Mesangial cell (primary cell): ENCODE measurements around the gene HMGB2. TPM values are rescaled to one million over a fixed set of nuclear protein-coding genes. Genes with fewer than 3 reads are reported as not detected.

Source experiments
- total RNA-seq: library from RNA; depleted of rRNA; stranded (reverse); fragments of >200 nt; gene quantifications from 2 replicates; pipeline ENCODE4 v1.2.3, GENCODE V29; 2015

The HMGB2 gene
- total RNA-seq = 12.4 and 120 TPM in 2 replicates

DNA sequence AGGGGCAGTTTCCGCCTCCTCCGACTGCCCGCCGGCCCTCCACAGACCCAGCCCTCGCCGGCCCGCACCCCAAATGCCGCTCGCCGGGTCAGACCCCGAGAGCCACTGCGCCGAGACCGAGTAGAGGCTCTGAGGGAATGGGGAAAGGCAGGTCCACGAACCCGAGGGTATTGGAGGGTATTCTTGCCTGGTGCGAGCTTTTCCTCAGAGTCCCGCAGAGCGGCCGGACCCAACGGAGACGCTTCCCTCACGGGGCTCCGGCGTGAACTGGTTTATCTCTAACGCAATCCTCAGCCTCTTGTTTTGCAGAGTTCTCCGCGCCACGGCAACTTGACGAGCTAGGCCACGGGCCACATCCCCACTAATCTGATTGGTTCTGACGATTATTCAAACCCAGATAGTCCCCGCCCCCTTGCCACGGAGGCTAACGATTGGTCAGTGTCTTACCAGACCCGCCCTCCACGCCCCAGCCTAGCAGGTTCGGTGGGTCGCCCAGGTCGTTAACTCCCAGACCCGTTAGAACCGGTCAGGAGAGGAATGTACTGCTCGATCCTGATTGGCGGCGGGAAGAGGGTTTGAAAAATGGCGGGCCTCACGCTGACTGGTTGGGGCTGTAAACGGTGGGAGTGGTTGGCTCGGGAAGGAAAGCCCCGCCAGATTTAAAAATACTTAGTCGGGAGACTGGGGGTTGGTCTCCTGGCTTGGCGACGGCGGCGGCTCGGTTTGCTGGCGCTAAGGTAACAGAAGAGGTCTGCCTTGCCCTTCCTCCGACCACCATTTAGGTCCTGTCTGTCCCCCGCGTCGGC lies at the start of gene HMGB2:
Gene HMGB2 (minus strand): TSS at position 274 of the 806 bp plus-strand sequence. CDS start 709 bp downstream, outside the sequence.

DNA sequence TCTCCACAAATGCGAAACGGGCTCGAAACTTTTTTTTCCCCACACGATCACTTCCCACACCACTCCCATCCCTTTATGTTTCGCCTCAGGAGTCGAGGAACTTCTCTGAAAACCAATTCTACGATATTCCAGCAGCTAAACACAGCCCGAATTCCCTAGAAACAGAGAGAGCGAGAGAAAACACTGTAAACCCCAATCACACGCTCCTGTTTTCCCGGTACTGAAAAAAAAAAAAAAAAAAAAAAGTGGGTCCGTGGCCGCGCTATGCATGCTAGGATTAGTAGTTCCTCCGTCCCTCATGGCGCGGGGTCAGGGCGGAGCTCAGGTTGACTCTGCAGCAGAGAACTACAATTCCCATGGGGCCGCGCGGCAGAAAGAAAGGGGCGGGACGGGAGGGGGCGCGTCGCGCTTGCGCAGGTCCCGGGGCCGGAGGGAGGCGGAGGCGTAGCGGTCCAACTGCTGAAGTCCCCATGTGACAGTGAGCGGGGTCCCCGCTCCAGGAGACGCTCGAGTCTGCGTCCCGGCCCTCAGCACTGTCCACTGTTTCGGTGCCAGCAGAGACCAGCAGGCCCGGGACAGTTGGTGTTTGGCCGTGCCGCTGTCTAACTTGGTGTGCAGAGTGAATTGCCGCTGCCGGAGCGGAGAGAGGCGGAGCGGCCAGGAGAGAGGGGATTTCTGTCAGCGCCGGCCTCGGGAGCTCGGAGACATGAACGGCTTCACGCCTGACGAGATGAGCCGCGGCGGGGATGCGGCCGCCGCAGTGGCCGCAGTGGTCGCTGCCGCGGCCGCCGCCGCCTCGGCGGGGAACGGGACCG lies 36.5 kb upstream of the HMGB2 start, which contains the start of gene SAP30:
Gene SAP30 (plus strand): TSS at position 478 of the 815 bp plus-strand sequence. CDS start 229 bp downstream, at position 707.

Other genes with a start within 250 kb of the HMGB2 start
- 36.0 and 37.3 TPM in 2 replicates for gene GALNT7, start 165.5 kb downstream of the HMGB2 start, total RNA-seq
- 5.8 and 18.6 TPM in 2 replicates for gene SAP30, start 36.6 kb upstream of the HMGB2 start, total RNA-seq
- gene SCRG1, start 64.8 kb upstream of the HMGB2 start, total RNA-seq = 0.13 TPM in 1 of 2 replicates, not detected in the other
- not detected in 2 replicates for gene HAND2, start 195.9 kb upstream of the HMGB2 start, total RNA-seq